Activated B cell treated with CpG ODN at 0.5 μM for 24 hours (primary cell): ENCODE measurements around the gene GEMIN5. TPM values are rescaled to one million over a fixed set of nuclear protein-coding genes. Genes with fewer than 3 reads are reported as not detected.

Experiments
- ATAC-seq: fragments of 200-7000 bp; cut with Tn5 transposase; one replicate; pipeline ENCODE4 v1.10.0; 2021; ENCODE audit warnings: low read depth, mild to moderate bottlenecking, moderate library complexity
- CTCF ChIA-PET: fragments of 350-600 bp; sonication (Branson Sonifier 250); formaldehyde crosslinking; loops from one replicate; lab custom pipeline; 2021; ENCODE audit warnings: antibody characterized with exemption; lab: Charles Lee
- POLR2A ChIA-PET: fragments of 350-600 bp; sonication (Branson Sonifier 250); formaldehyde crosslinking; loops from one replicate; lab custom pipeline; 2021; ENCODE audit warnings: antibody characterized with exemption; lab: Charles Lee
- DNase-seq: peaks from one replicate; pipeline ENCODE4 v3.0.0; 2022
- H3K27ac Mint-ChIP-seq: one replicate; pipeline ENCODE4 v1.8.0; 2020; ENCODE audit warnings: mixed read lengths
- H3K27me3 Mint-ChIP-seq: one replicate; pipeline ENCODE4 v1.8.0; 2021; ENCODE audit warnings: mixed read lengths
- H3K36me3 Mint-ChIP-seq: one replicate; pipeline ENCODE4 v1.8.0; 2021; ENCODE audit warnings: low read depth, mixed read lengths
- H3K4me1 Mint-ChIP-seq: one replicate; pipeline ENCODE4 v1.8.0; 2021; ENCODE audit warnings: mixed read lengths
- H3K4me3 Mint-ChIP-seq: one replicate; pipeline ENCODE4 v1.8.0; 2020; ENCODE audit warnings: mild to moderate bottlenecking, mixed read lengths
- H3K9me3 Mint-ChIP-seq: one replicate; pipeline ENCODE4 v1.8.0; 2020; ENCODE audit warnings: mixed read lengths
- CTCF ChIP-seq: fragments of 200-600 bp; IDR thresholded peaks from one replicate; pipeline ENCODE4 v1.8.0; 2022; ENCODE audit warnings: antibody characterized with exemption, mild to moderate bottlenecking
- intact Hi-C: fragments of 100-400 bp; cut with micrococcal nuclease; formaldehyde crosslinking; loops from one replicate; pipeline ENCODE4 v1.15.1; 2024
- total RNA-seq: library from RNA; stranded (reverse); gene quantifications from 2 replicates; pipeline ENCODE4 v1.2.3, GENCODE V29; 2022

GEMIN5 gene
- total RNA-seq, 1 donor from 2014 or later: 23.2 TPM

- DNase-seq (no peak), ATAC-seq (no peak)
- no peak for TF ChIP-seq CTCF
- intact Hi-C loops: no loop called here
- no peak overlapping the region for H3K27ac Mint-ChIP-seq
- ChIA-PET POLR2A (no interaction called here), CTCF (no interaction called here)
- no peak overlapping the region for H3K4me3 Mint-ChIP-seq
- peaks cover 87% of the 10 kb centered on the region for H3K36me3 Mint-ChIP-seq
- H3K4me1 Mint-ChIP-seq: no peaks in the 10 kb centered on the region
- H3K9me3 Mint-ChIP-seq: no peaks in the 10 kb centered on the region
- H3K27me3 Mint-ChIP-seq: no peaks in the 10 kb centered on the region
Observed at GRCh38 chr5:154899151-154899816, 38.7 kb downstream of the GEMIN5 start.

- Mint-ChIP-seq H3K9me3 (no peaks in the 10 kb centered on the region), H3K4me3 (no peak overlapping the region), H3K4me1 (no peaks in the 10 kb centered on the region), H3K36me3 (peaks cover 88% of the 10 kb centered on the region), H3K27me3 (no peaks in the 10 kb centered on the region), H3K27ac (no peak overlapping the region)
- DNase-seq (no peak), ATAC-seq (no peak)
- TF ChIP-seq CTCF: no peak
- POLR2A ChIA-PET: no interaction called here
- intact Hi-C loops: no loop called here
- CTCF ChIA-PET: no interaction called here
Observed at GRCh38 chr5:154898210-154898609, 39.8 kb downstream of the GEMIN5 start.

- no peak for TF ChIP-seq CTCF
- intact Hi-C loops: no loop called here
- H3K4me3 Mint-ChIP-seq: no peak overlapping the region
- POLR2A ChIA-PET: no interaction called here
- H3K27me3 Mint-ChIP-seq: no peaks in the 10 kb centered on the region
- DNase-seq (no peak), ATAC-seq (no peak)
- no peaks in the 10 kb centered on the region for H3K4me1 Mint-ChIP-seq
- H3K9me3 Mint-ChIP-seq: no peaks in the 10 kb centered on the region
- H3K36me3 Mint-ChIP-seq: peaks cover 89% of the 10 kb centered on the region
- no peak overlapping the region for H3K27ac Mint-ChIP-seq
- CTCF ChIA-PET: no interaction called here
Observed at GRCh38 chr5:154896562-154897165, 41.3 kb downstream of the GEMIN5 start.

GRCh38 chr5:154895606-154896561 is 42.1 kb downstream of the GEMIN5 start:
- H3K36me3 Mint-ChIP-seq: peaks cover 91% of the 10 kb centered on the region
- intact Hi-C loops: no loop called here
- no peak for TF ChIP-seq CTCF
- H3K9me3 Mint-ChIP-seq: no peaks in the 10 kb centered on the region
- H3K4me3 Mint-ChIP-seq: no peak overlapping the region
- CTCF ChIA-PET: no interaction called here
- no peaks in the 10 kb centered on the region for H3K27me3 Mint-ChIP-seq
- POLR2A ChIA-PET: no interaction called here
- H3K4me1 Mint-ChIP-seq: no peaks in the 10 kb centered on the region
- no peak for ATAC-seq
- no peak overlapping the region for H3K27ac Mint-ChIP-seq
- no peak for DNase-seq

GRCh38 chr5:154893381-154893780 is 44.6 kb downstream of the GEMIN5 start:
- no peak for ATAC-seq
- no peak for TF ChIP-seq CTCF
- Mint-ChIP-seq H3K4me1 (no peaks in the 10 kb centered on the region), H3K27ac (no peak overlapping the region), H3K27me3 (no peaks in the 10 kb centered on the region), H3K9me3 (no peaks in the 10 kb centered on the region), H3K4me3 (no peak overlapping the region), H3K36me3 (peaks cover 87% of the 10 kb centered on the region)
- CTCF ChIA-PET: no interaction called here
- intact Hi-C loops: no loop called here
- POLR2A ChIA-PET: no interaction called here
- DNase-seq: no peak
